Smooth muscle cell (in vitro differentiated cells): ENCODE measurements around the gene C6. TPM values are rescaled to one million over a fixed set of nuclear protein-coding genes. Genes with fewer than 3 reads are reported as not detected.

ENCODE experiments used
- DNase-seq: peaks from one replicate; lab custom pipeline; 2025; ENCODE audit not compliant: unreplicated experiment; lab: John Stamatoyannopoulos, UW
- H2AFZ ChIP-seq: fragments of 200-600 bp; sonication (generic); 2 replicates; pipeline ENCODE4 v1.6.0; 2016; ENCODE audit warnings: antibody characterized with exemption, low read depth, mild to moderate bottlenecking
- H3F3A ChIP-seq: fragments of 200-600 bp; sonication (generic); 2 replicates; pipeline ENCODE4 v1.6.0; 2017; ENCODE audit warnings: antibody characterized with exemption, low read depth
- H3K27ac ChIP-seq: fragments of 200-600 bp; sonication (generic); 2 replicates; pipeline ENCODE4 v1.5.1; 2016; ENCODE audit warnings: low read depth, mild to moderate bottlenecking
- H3K27me3 ChIP-seq: fragments of 200-600 bp; sonication (generic); 2 replicates; pipeline ENCODE4 v1.6.1; 2016; ENCODE audit warnings: low read depth, mild to moderate bottlenecking
- H3K36me3 ChIP-seq: fragments of 200-600 bp; sonication (generic); 2 replicates; pipeline ENCODE4 v1.5.1; 2016; ENCODE audit warnings: low read depth
- H3K4me1 ChIP-seq: fragments of 200-600 bp; sonication (generic); 2 replicates; pipeline ENCODE4 v1.5.1; 2016; ENCODE audit warnings: low read depth
- H3K4me2 ChIP-seq: fragments of 200-600 bp; sonication (generic); 2 replicates; pipeline ENCODE4 v1.6.0; 2016; ENCODE audit warnings: mild to moderate bottlenecking
- H3K4me3 ChIP-seq: fragments of 200-600 bp; sonication (generic); 2 replicates; pipeline ENCODE4 v1.5.1; 2016; ENCODE audit warnings: mild to moderate bottlenecking
- H3K79me2 ChIP-seq: fragments of 200-600 bp; sonication (generic); 2 replicates; pipeline ENCODE4 v1.6.0; 2016; ENCODE audit warnings: low read depth, mild to moderate bottlenecking
- H3K9ac ChIP-seq: fragments of 200-600 bp; sonication (generic); 2 replicates; pipeline ENCODE4 v1.6.0; 2016; ENCODE audit warnings: low read depth
- H3K9me3 ChIP-seq: fragments of 200-600 bp; sonication (generic); replicated peaks from 2 replicates; pipeline ENCODE4 v1.5.1; 2016; ENCODE audit warnings: low read depth
- H4K20me1 ChIP-seq: fragments of 200-600 bp; sonication (generic); 2 replicates; pipeline ENCODE4 v1.6.0; 2016; ENCODE audit warnings: low read depth
- CTCF ChIP-seq: fragments of 200-600 bp; sonication (generic); IDR thresholded peaks from 2 replicates; pipeline ENCODE4 v1.5.1; 2017; ENCODE audit warnings: borderline replicate concordance, mild to moderate bottlenecking, antibody characterized with exemption; ENCODE audit not compliant: insufficient read depth, poor library complexity, severe bottlenecking
- WGBS: methylation state at CpG from one replicate; pipeline ENCODE4 v1.1.7; 2016; ENCODE audit warnings: low lambda C conversion rate; 5-methylcytosine and 5-hydroxymethylcytosine counted together
- polyA plus RNA-seq: library from polyadenylated mRNA; unstranded; fragments of >200 nt; fragmentation: Nextera tagmentation; extraction: Ambion mirVana; gene quantifications from 2 replicates; pipeline ENCODE4 v1.2.1, GENCODE V29; 2016
- total RNA-seq: library from RNA; depleted of rRNA; stranded (reverse); fragments of >200 nt; gene quantifications from 2 replicates; pipeline ENCODE4 v1.2.3, GENCODE V29; 2014

C6 gene
- total and polyA plus RNA-seq, 2 experiments from 2014 or later, result not detected

DNA sequence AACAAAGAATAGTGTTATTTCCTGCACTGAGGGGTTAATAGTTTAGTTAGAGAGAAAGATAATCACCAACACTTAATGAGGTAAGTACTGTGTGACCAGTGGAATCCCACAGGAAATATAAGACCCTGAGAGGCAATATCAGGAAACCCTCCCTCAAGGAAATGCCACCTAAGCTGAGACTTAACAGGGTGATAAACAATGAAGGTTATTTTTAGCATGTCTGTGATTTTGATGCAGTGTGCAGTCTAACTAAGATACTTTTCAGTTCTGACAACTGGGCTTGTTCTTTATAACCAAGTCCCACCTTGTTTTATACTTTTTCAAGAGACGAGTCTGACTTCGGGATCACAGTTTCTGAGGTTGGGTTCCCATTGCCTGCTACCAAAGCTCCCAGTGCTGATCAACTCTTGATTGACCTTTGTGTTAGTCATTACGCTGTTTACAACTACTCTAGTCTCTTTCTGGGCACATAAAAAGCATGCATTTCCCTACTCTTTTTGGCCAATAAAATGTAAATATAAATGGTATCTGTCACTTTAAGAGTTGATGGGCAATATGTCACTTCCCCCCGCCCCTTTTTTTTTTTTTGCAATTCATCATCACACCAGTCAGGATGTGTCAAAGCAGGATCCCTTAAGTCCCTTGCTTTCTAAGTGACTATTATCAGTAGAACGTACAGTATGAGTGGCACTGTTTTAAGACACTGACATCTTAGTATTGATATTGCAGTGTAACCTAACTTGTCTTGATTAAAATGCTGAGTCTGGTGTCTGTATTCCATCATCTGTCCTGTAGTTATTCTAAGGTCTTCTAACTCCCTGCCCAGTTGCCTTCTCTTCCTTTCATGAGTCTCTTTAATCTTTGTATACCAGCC is 31.4 kb downstream of the C6 start:
- WGBS, result 62% methylated on average over 5 of the region's 5 CpGs
- no peaks in the 10 kb centered on the region for H3K36me3 ChIP-seq
- H3F3A ChIP-seq, result no peaks in the 10 kb centered on the region
- no peak for DNase-seq
- H3K9ac ChIP-seq, result no peak overlapping the region
- no peak overlapping the region for H3K4me2 ChIP-seq
- H3K9me3 ChIP-seq, result no peaks in the 10 kb centered on the region
- H3K27me3 ChIP-seq, result no peaks in the 10 kb centered on the region
- H3K27ac ChIP-seq, result no peak overlapping the region
- no peak overlapping the region for H2AFZ ChIP-seq
- no peaks in the 10 kb centered on the region for H3K4me1 ChIP-seq
- H3K79me2 ChIP-seq, result no peaks in the 10 kb centered on the region
- H3K4me3 ChIP-seq, result no peak overlapping the region
- TF ChIP-seq CTCF, result no peak
- no peaks in the 10 kb centered on the region for H4K20me1 ChIP-seq

GRCh38 chr5:41176952-41177351 is 36.4 kb downstream of the C6 start:
- Histone ChIP-seq H4K20me1 (no peaks in the 10 kb centered on the region), H3K4me1 (no peaks in the 10 kb centered on the region), H3K9me3 (no peaks in the 10 kb centered on the region), H3K27me3 (no peaks in the 10 kb centered on the region), H2AFZ (no peak overlapping the region), H3K9ac (no peak overlapping the region), H3K27ac (no peak overlapping the region), H3K79me2 (no peaks in the 10 kb centered on the region), H3K36me3 (no peaks in the 10 kb centered on the region), H3F3A (no peaks in the 10 kb centered on the region), H3K4me3 (no peak overlapping the region), H3K4me2 (no peak overlapping the region)
- 91% methylated on average over 3 of the region's 3 CpGs for WGBS
- no peak for DNase-seq
- no peak for TF ChIP-seq CTCF

DNA sequence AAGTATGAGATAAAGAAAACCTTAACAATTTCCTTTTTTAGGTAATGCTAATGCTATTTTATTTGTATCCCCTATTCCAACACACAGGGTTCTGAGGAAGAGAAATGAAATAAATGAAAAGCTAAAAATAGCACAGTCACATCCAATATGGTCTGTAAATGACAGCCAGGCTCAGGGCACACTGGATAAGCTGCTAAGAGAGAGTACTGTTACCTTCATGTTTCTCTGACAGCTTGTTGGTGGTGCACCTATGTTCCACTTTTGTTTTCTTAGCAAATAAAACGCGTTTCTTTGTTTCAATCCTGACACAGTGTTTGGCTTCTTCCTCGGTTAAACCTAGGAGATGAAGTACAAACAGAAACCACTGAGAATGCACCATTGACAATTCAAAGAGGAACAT is 41.3 kb downstream of the C6 start:
- WGBS, result 98% methylated on average over 3 of the region's 3 CpGs
- Histone ChIP-seq H2AFZ (no peak overlapping the region), H3K4me2 (no peak overlapping the region), H3K79me2 (no peaks in the 10 kb centered on the region), H3K4me1 (no peaks in the 10 kb centered on the region), H3K9ac (no peak overlapping the region), H3F3A (no peaks in the 10 kb centered on the region), H4K20me1 (no peaks in the 10 kb centered on the region), H3K27ac (no peak overlapping the region), H3K4me3 (no peak overlapping the region), H3K9me3 (no peaks in the 10 kb centered on the region), H3K27me3 (no peaks in the 10 kb centered on the region), H3K36me3 (no peaks in the 10 kb centered on the region)
- no peak for TF ChIP-seq CTCF
- DNase-seq, result no peak

DNA sequence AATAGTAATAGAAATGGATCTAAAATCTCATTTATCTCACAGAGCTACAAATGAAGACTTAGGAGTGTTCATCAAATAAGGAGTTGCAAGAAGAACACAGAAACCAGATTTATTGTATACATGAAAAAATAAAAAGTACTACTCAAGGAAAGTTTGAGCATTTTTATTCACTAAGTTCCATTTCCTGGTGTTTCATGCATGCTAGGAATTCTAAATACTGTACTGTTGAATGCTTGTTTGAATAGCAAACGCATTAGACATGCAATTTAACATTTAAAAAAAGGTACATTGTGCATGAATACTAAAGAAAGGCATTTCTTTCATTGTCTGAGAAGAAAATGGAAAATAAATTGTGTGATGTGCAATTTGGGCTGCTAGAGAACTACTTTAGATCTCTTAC is 52.1 kb downstream of the C6 start:
- TF ChIP-seq CTCF, result no peak
- Histone ChIP-seq H3K27ac (no peak overlapping the region), H2AFZ (no peak overlapping the region), H3K27me3 (no peaks in the 10 kb centered on the region), H3K9ac (no peak overlapping the region), H3K4me3 (no peak overlapping the region), H3K4me2 (no peak overlapping the region), H4K20me1 (no peaks in the 10 kb centered on the region), H3K4me1 (no peaks in the 10 kb centered on the region), H3F3A (no peaks in the 10 kb centered on the region), H3K9me3 (no peaks in the 10 kb centered on the region), H3K79me2 (no peaks in the 10 kb centered on the region), H3K36me3 (no peaks in the 10 kb centered on the region)
- DNase-seq, result no peak
- 77% methylated on average over 1 of the region's 1 CpG for WGBS
